ENCODE measurements around the gene KL.

KL gene

GRCh38 chr13:33034882-33035520, 18.8 kb downstream of the KL start:
- TF ChIP-seq TAF1 (IDR thresholded peaks at IDR 0.05; ENCODE audit: borderline replicate concordance, insufficient read depth, low read length) (no peak), FOXP2 (optimal IDR thresholded peaks at IDR 0.05; ENCODE audit: borderline replicate concordance, extremely low read depth, extremely low read length, insufficient read depth) (no peak), POLR2AphosphoS5 (IDR thresholded peaks at IDR 0.05; ENCODE audit: low read depth, low read length) (no peak), REST (IDR thresholded peaks at IDR 0.05; ENCODE audit: insufficient read depth in 1 of 2, low read depth in 2 of 2, low read length in 2 of 2) (no peak), SIN3A (IDR thresholded peaks at IDR 0.05; ENCODE audit: borderline replicate concordance, insufficient read depth, low read length) (no peak)

GRCh38 chr13:33037673-33038072, 21.4 kb downstream of the KL start:
- TF ChIP-seq REST (IDR thresholded peaks at IDR 0.05; ENCODE audit: insufficient read depth in 1 of 2, low read depth in 2 of 2, low read length in 2 of 2) (no peak), TAF1 (IDR thresholded peaks at IDR 0.05; ENCODE audit: borderline replicate concordance, insufficient read depth, low read length) (no peak), SIN3A (IDR thresholded peaks at IDR 0.05; ENCODE audit: borderline replicate concordance, insufficient read depth, low read length) (no peak), FOXP2 (optimal IDR thresholded peaks at IDR 0.05; ENCODE audit: borderline replicate concordance, extremely low read depth, extremely low read length, insufficient read depth) (no peak), POLR2AphosphoS5 (IDR thresholded peaks at IDR 0.05; ENCODE audit: low read depth, low read length) (no peak)

DNA sequence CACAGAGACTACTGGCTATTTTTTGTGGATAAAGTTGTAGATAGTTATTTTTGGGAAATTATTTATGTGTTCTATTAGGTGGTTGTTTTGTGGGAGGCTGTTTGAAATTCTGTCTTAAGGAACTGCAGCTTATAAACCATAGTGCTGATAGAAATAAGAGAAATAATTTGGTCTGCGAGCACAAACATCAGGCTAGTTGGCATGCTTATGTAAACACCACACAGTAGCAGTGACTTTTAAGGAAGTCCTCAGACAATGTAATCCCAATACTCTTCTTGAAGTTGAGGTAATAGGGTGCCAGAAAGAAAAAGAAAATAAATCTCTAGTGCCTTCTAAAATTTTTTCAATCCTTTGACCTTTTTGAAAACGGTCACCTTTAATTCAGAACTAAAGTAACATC, 23.9 kb downstream of the KL start:
- TF ChIP-seq FOXP2 (optimal IDR thresholded peaks at IDR 0.05; ENCODE audit: borderline replicate concordance, extremely low read depth, extremely low read length, insufficient read depth) (no peak), POLR2AphosphoS5 (IDR thresholded peaks at IDR 0.05; ENCODE audit: low read depth, low read length) (no peak), TAF1 (IDR thresholded peaks at IDR 0.05; ENCODE audit: borderline replicate concordance, insufficient read depth, low read length) (no peak), SIN3A (IDR thresholded peaks at IDR 0.05; ENCODE audit: borderline replicate concordance, insufficient read depth, low read length) (no peak), REST (IDR thresholded peaks at IDR 0.05; ENCODE audit: insufficient read depth in 1 of 2, low read depth in 2 of 2, low read length in 2 of 2) (no peak)

GRCh38 chr13:33045851-33046592, 29.8 kb downstream of the KL start:
- no peak for TF ChIP-seq FOXP2 (optimal IDR thresholded peaks at IDR 0.05; ENCODE audit: borderline replicate concordance, extremely low read depth, extremely low read length, insufficient read depth)
- TF ChIP-seq SIN3A (IDR thresholded peaks at IDR 0.05; ENCODE audit: borderline replicate concordance, insufficient read depth, low read length), result no peak
- TF ChIP-seq POLR2AphosphoS5 (IDR thresholded peaks at IDR 0.05; ENCODE audit: low read depth, low read length), result no peak

- TF ChIP-seq REST (IDR thresholded peaks at IDR 0.05; ENCODE audit: insufficient read depth in 1 of 2, low read depth in 2 of 2, low read length in 2 of 2), result no peak
- TF ChIP-seq SIN3A (IDR thresholded peaks at IDR 0.05; ENCODE audit: borderline replicate concordance, insufficient read depth, low read length), result no peak
- TF ChIP-seq POLR2AphosphoS5 (IDR thresholded peaks at IDR 0.05; ENCODE audit: low read depth, low read length), result no peak
- no peak for TF ChIP-seq TAF1 (IDR thresholded peaks at IDR 0.05; ENCODE audit: borderline replicate concordance, insufficient read depth, low read length)
- TF ChIP-seq FOXP2 (optimal IDR thresholded peaks at IDR 0.05; ENCODE audit: borderline replicate concordance, extremely low read depth, extremely low read length, insufficient read depth), result no peak
These were observed 33.9 kb downstream of the KL start for GRCh38 chr13:33050161-33050560.

Measured in PFSK-1 (cell line).